K562 (cell line): ENCODE data around the gene TRIP12. TPM values are rescaled to one million over a fixed set of nuclear protein-coding genes. Genes with fewer than 3 reads are reported as not detected.

Source experiments
- ATAC-seq: fragments of 200-7000 bp; cut with Tn5 transposase; 3 replicates; pipeline ENCODE4 v1.9.1; 2020; ENCODE audit warnings: moderate library complexity
- BruUV-seq: library from RNA; stranded (reverse); fragments of 400-500 nt; replicated peaks from 2 replicates; lab custom pipeline; 2021; lab: Mats Ljungman, UMichigan
- CTCF ChIA-PET: fragments of 300-600 bp; formaldehyde crosslinking; extraction: SDS; loops from one replicate; lab custom pipeline; 2021; ENCODE audit warnings: low intra/inter-chr PET ratio; lab: Yijun Ruan, JAX
- POLR2A ChIA-PET: fragments of 300-600, 350-650 bp; sonication (Branson Sonifier 250); formaldehyde crosslinking; extraction: SDS; loops from one replicate; lab custom pipeline; 2021; ENCODE audit warnings: antibody characterized with exemption, inconsistent platforms; lab: Yijun Ruan, JAX
- DNase-seq, 4 experiments: peaks; one replicate each; pipeline versions ENCODE4 v3.0.0 to v3.0.0-alpha.2; 2011 to 2018; ENCODE audit warnings: low spot score in 3 of 4, mixed read lengths in 3 of 4; ENCODE audit errors: extremely low read depth in 1 of 4
- FAIRE-seq: peaks from 2 replicates; lab custom pipeline; 2011; peaks lifted over from hg19 to GRCh38; lab: Jason Lieb, UNC
- H2AFZ ChIP-seq: 2 replicates; pipeline ENCODE4 v1.6.0; 2011; ENCODE audit warnings: low read depth, low read length, control low read depth, inconsistent platforms
- H3K27ac ChIP-seq: fragments of 200-600 bp; 3 replicates; pipeline ENCODE4 v1.8.0; 2011; ENCODE audit warnings: low read depth, mild to moderate bottlenecking, control low read depth, inconsistent platforms, low read length, moderate library complexity, mixed read lengths; ENCODE audit errors: extremely low read depth
- H3K27me3 ChIP-seq, 2 experiments: fragments of 300-600 bp in 1 of 2; 2 replicates in 1 of 2; 3 replicates in 1 of 2; pipeline versions ENCODE4 v1.6.0 to v1.8.0; 2011; ENCODE audit warnings: inconsistent platforms in 2 of 2, low read length in 2 of 2, mild to moderate bottlenecking in 1 of 2, mixed read lengths in 1 of 2, moderate library complexity in 1 of 2; ENCODE audit not compliant: control insufficient read depth in 2 of 2, insufficient read depth in 2 of 2
- H3K36me3 ChIP-seq: fragments of 300-600 bp; 3 replicates; pipeline ENCODE4 v1.8.0; 2011; ENCODE audit warnings: mild to moderate bottlenecking, low read length, inconsistent platforms; ENCODE audit not compliant: control insufficient read depth, insufficient read depth
- H3K4me1 ChIP-seq, 2 experiments: fragments of 200-600 bp in 1 of 2; replicated peaks in 1 of 2; 2 replicates in 1 of 2; 3 replicates in 1 of 2; pipeline versions ENCODE4 v1.5.1 to v1.8.0; 2011; ENCODE audit warnings: inconsistent platforms in 2 of 2, low read length in 2 of 2, mild to moderate bottlenecking in 1 of 2, mixed read lengths in 1 of 2, moderate library complexity in 1 of 2; ENCODE audit not compliant: control insufficient read depth in 2 of 2, insufficient read depth in 2 of 2
- H3K4me2 ChIP-seq: 2 replicates; pipeline ENCODE4 v1.6.1; 2011; ENCODE audit warnings: low read length, control low read depth, inconsistent platforms, mixed read lengths; ENCODE audit not compliant: insufficient read depth
- H3K4me3 ChIP-seq: fragments of 200-600 bp; sonication (generic), shearing (Covaris generic); 2 replicates; pipeline ENCODE4 v1.5.1; 2016; ENCODE audit warnings: control low read depth, inconsistent platforms
- H3K79me2 ChIP-seq: fragments of 200-600 bp; 3 replicates; pipeline ENCODE4 v1.8.0; 2011; ENCODE audit warnings: low read length, inconsistent platforms; ENCODE audit not compliant: control insufficient read depth, insufficient read depth
- H3K9ac ChIP-seq, 2 experiments: 2 replicates each; pipeline versions ENCODE4 v1.6.0 to v1.6.1; 2011; ENCODE audit warnings: low read depth in 2 of 2, low read length in 2 of 2, control low read depth in 1 of 2, inconsistent platforms in 1 of 2, mild to moderate bottlenecking in 1 of 2, mixed read lengths in 1 of 2; ENCODE audit not compliant: insufficient read depth in 1 of 2
- H3K9me1 ChIP-seq: one replicate; pipeline ENCODE4 v1.6.0; 2011; ENCODE audit warnings: inconsistent platforms, mild to moderate bottlenecking, low read length, moderate library complexity; ENCODE audit not compliant: control insufficient read depth, insufficient read depth
- H3K9me3 ChIP-seq: replicated peaks from 2 replicates; pipeline ENCODE4 v1.5.1; 2011; ENCODE audit warnings: low read depth, low read length, inconsistent platforms; ENCODE audit not compliant: control insufficient read depth, insufficient read depth
- H4K20me1 ChIP-seq: replicated peaks from 2 replicates; pipeline ENCODE4 v1.6.1; 2011; ENCODE audit warnings: low read length, inconsistent platforms, mixed read lengths; ENCODE audit not compliant: control insufficient read depth, insufficient read depth
- CBX3 ChIP-seq, 2 experiments: IDR thresholded peaks; 1 replicate in 1 of 2; 2 replicates in 1 of 2; pipeline ENCODE4 v1.6.1; 2012; ENCODE audit warnings: inconsistent platforms in 2 of 2, low read length in 2 of 2, borderline replicate concordance in 1 of 2, control low read depth in 1 of 2
- DNMT1 ChIP-seq: fragments of 450-650 bp; IDR thresholded peaks from 2 replicates; pipeline ENCODE4 v1.6.1; 2016; ENCODE audit warnings: antibody characterized with exemption, mild to moderate bottlenecking
- KLF10 ChIP-seq: fragments of 250-450 bp; sonication (Bioruptor Pico); IDR thresholded peaks from 2 replicates; pipeline ENCODE4 v1.6.1; 2021; ENCODE audit warnings: matching md5 sums
- MAZ ChIP-seq, 2 experiments: fragments of 450-650 bp in 1 of 2; sonication (generic) in 1 of 2; formaldehyde crosslinking; IDR thresholded peaks in 1 of 2; conservative IDR thresholded peaks in 1 of 2; 2 replicates each; pipeline versions ENCODE4 v1.4.0 to v1.5.0; 2020; ENCODE audit warnings: mild to moderate bottlenecking in 1 of 2, missing genetic modification reagents in 1 of 2
- NFIC ChIP-seq: fragments of 450-650 bp; IDR thresholded peaks from 2 replicates; pipeline ENCODE4 v1.6.1; 2017; ENCODE audit warnings: mild to moderate bottlenecking, inconsistent platforms
- POLR2AphosphoS5 ChIP-seq: IDR thresholded peaks from 2 replicates; pipeline ENCODE4 v1.6.1; 2011; ENCODE audit warnings: mild to moderate bottlenecking, low read depth, low read length, moderate library complexity; ENCODE audit not compliant: control insufficient read depth, insufficient read depth
- SAP30 ChIP-seq: fragments of 200-600 bp; sonication (generic); IDR thresholded peaks from 2 replicates; pipeline ENCODE4 v1.6.1; 2012; ENCODE audit warnings: borderline replicate concordance, low read depth, mild to moderate bottlenecking, moderate library complexity, low read length, control low read depth, inconsistent platforms; ENCODE audit not compliant: insufficient read depth, poor library complexity, severe bottlenecking
- SIN3A ChIP-seq, 2 experiments: fragments of 150-350 bp in 1 of 2; IDR thresholded peaks; 2 replicates each; pipeline ENCODE4 v1.6.1; 2011 to 2016; ENCODE audit warnings: borderline replicate concordance in 2 of 2, low read depth in 2 of 2, low read length in 2 of 2, mild to moderate bottlenecking in 2 of 2, moderate library complexity in 2 of 2; ENCODE audit not compliant: control insufficient read depth in 1 of 2
- STAT5B ChIP-seq: fragments of 250-450 bp; sonication (Bioruptor Pico); IDR thresholded peaks from 2 replicates; pipeline ENCODE4 v1.8.0; 2021; ENCODE audit warnings: mild to moderate bottlenecking, inconsistent platforms
- TAF15 ChIP-seq: fragments of 200-400 bp; formaldehyde crosslinking; IDR thresholded peaks from 2 replicates; pipeline ENCODE4 v1.6.1; 2017; ENCODE audit warnings: mild to moderate bottlenecking, low read depth, low read length, moderate library complexity
- TBP ChIP-seq: optimal IDR thresholded peaks from 2 replicates; pipeline ENCODE3; 2011; ENCODE audit warnings: low read depth, low read length, improper control_type of control experiment
- TCF7L2 ChIP-seq: fragments of 150-350 bp; IDR thresholded peaks from 2 replicates; pipeline ENCODE4 v1.6.1; 2016; ENCODE audit warnings: low read depth, mild to moderate bottlenecking, low read length, moderate library complexity
- ZNF277 ChIP-seq: fragments of 250-450 bp; sonication (Bioruptor Pico); IDR thresholded peaks from 2 replicates; pipeline ENCODE4 v1.8.0; 2022; ENCODE audit warnings: inconsistent platforms, mild to moderate bottlenecking, moderate library complexity, borderline replicate concordance
- ZNF57 ChIP-seq: fragments of 450-650 bp; formaldehyde crosslinking; IDR thresholded peaks from 2 replicates; pipeline ENCODE4 v1.4.0; 2020; ENCODE audit warnings: mild to moderate bottlenecking, moderate library complexity
- WGBS: fragments of 100-300 bp; shearing (Covaris generic); methylation state at CpG from one replicate; pipeline ENCODE4 v1.1.6; 2016; ENCODE audit warnings: low coverage, mixed read lengths; ENCODE audit not compliant: insufficient coverage; ENCODE audit errors: missing lambda C conversion rate; 5-methylcytosine and 5-hydroxymethylcytosine counted together
- in situ Hi-C: fragments of 300-500 bp; cut with MboI; formaldehyde crosslinking; loops from 4 replicates; pipeline ENCODE4 v1.15.0; 2018; ENCODE audit warnings: inconsistent platforms, mixed read lengths
- intact Hi-C: fragments of 100-400 bp; cut with micrococcal nuclease; formaldehyde crosslinking; loops from 2 replicates; pipeline ENCODE4 v1.14.2; 2022
- polyA plus RNA-seq, 8 experiments: library from polyadenylated mRNA; depleted of rRNA in 4 of 8; stranded (reverse) in 5 of 8; unstranded in 3 of 8; fragments of >200 nt; fragmentation: Nextera tagmentation in 2 of 8; fragmentation: Illumina TruSeq in 1 of 8; extraction: Ambion mirVana in 2 of 8; extraction: Trizol in 1 of 8; gene quantifications; 2 replicates each; pipeline versions ENCODE4 v1.2.1 to v1.2.3, GENCODE V29; 2011 to 2014; ENCODE audit warnings: inconsistent platforms in 1 of 8, missing spikeins in 1 of 8
- total RNA-seq, 7 experiments: library from RNA; depleted of rRNA in 6 of 7; stranded (reverse); fragments of >200 nt in 6 of 7; fragmentation: Illumina TruSeq in 2 of 7; extraction: Trizol in 2 of 7; gene quantifications; 2 replicates each; pipeline versions ENCODE4 v1.2.1 to v1.2.3, GENCODE V29; 2011 to 2021; ENCODE audit warnings: low replicate concordance in 1 of 7

The TRIP12 gene
- total and polyA plus RNA-seq, 9 of the 15 experiments (the other 6 are each of a cell fraction or from before 2014, with no cell fraction given) = 15.2 to 131 (median 80.1) TPM

GRCh38 chr2:229937537-229937936, 15.7 kb upstream of the TRIP12 start:
- H3K27ac ChIP-seq = no peak overlapping the region
- H4K20me1 ChIP-seq = no peaks in the 10 kb centered on the region
- in situ Hi-C loops (no loop called here), intact Hi-C loops (no loop called here)
- FAIRE-seq = no peak
- no peak overlapping the region for H2AFZ ChIP-seq
- DNase-seq = no peak
- no peaks in the 10 kb centered on the region for H3K79me2 ChIP-seq
- POLR2A ChIA-PET = no interaction called here
- BruUV-seq = no TSS peak
- CTCF ChIA-PET = no interaction called here
- H3K9me1 ChIP-seq = no peaks in the 10 kb centered on the region
- H3K9ac ChIP-seq = no peak overlapping the region
- H3K4me2 ChIP-seq = no peak overlapping the region
- H3K4me3 ChIP-seq = no peak overlapping the region
- H3K36me3 ChIP-seq = no peaks in the 10 kb centered on the region
- TF ChIP-seq POLR2AphosphoS5 (no peak), NFIC (no peak), KLF10 (CRISPR knock-in tag) (no peak), SIN3A (IDR thresholded peaks at IDR 0.05; ENCODE audit: borderline replicate concordance in 2 of 2, control insufficient read depth in 1 of 2, low read depth in 2 of 2, low read length in 2 of 2) (no peak), ZNF57 (CRISPR knock-in tag) (no peak)
- no peak; the same call in 1 of the 3 replicates for ATAC-seq
- no peaks in the 10 kb centered on the region for H3K9me3 ChIP-seq
- no peaks in the 10 kb centered on the region for H3K27me3 ChIP-seq
- WGBS = 33% methylated on average over 4 of the region's 4 CpGs
- no peaks in the 10 kb centered on the region for H3K4me1 ChIP-seq

GRCh38 chr2:229931241-229931640, 9.4 kb upstream of the TRIP12 start:
- ATAC-seq (no peak), FAIRE-seq (no peak), DNase-seq (no peak)
- in situ Hi-C loops = no loop called here
- WGBS = 77% methylated on average over 4 of the region's 5 CpGs
- H3K9ac ChIP-seq = no peak overlapping the region
- ChIA-PET POLR2A (no interaction called here), CTCF (no interaction called here)
- H3K36me3 ChIP-seq = no peaks in the 10 kb centered on the region
- no peak overlapping the region for H2AFZ ChIP-seq
- intact Hi-C loops = no loop called here
- H3K79me2 ChIP-seq = no peaks in the 10 kb centered on the region
- H3K4me1 ChIP-seq = no peaks in the 10 kb centered on the region
- no peaks in the 10 kb centered on the region for H3K9me1 ChIP-seq
- no TSS peak for BruUV-seq
- no peak overlapping the region for H3K4me3 ChIP-seq
- H3K4me2 ChIP-seq = no peak overlapping the region
- H3K27me3 ChIP-seq = no peaks in the 10 kb centered on the region
- TF ChIP-seq TCF7L2 (no peak), TAF15 (no peak), TBP (no peak), CBX3 (IDR thresholded peaks at IDR 0.05; ENCODE audit: borderline replicate concordance in 1 of 2, low read length in 2 of 2) (no peak), DNMT1 (no peak), STAT5B (no peak), MAZ (CRISPR knock-in tag; conservative IDR thresholded peaks at IDR 0.05 in 1 of 2, IDR thresholded peaks at IDR 0.05 in 1 of 2) (no peak), SAP30 (no peak), ZNF277 (CRISPR knock-in tag) (no peak)
- H4K20me1 ChIP-seq = no peaks in the 10 kb centered on the region
- H3K9me3 ChIP-seq = no peaks in the 10 kb centered on the region
- H3K27ac ChIP-seq = no peak overlapping the region
